Measurements from ENCODE around the gene RHOA.
"Not testable (repeated sequence)": the region's sequence is repeated elsewhere in the genome, so short reads cannot be mapped to it uniquely, and the experiment has no call there.

Gene RHOA

DNA sequence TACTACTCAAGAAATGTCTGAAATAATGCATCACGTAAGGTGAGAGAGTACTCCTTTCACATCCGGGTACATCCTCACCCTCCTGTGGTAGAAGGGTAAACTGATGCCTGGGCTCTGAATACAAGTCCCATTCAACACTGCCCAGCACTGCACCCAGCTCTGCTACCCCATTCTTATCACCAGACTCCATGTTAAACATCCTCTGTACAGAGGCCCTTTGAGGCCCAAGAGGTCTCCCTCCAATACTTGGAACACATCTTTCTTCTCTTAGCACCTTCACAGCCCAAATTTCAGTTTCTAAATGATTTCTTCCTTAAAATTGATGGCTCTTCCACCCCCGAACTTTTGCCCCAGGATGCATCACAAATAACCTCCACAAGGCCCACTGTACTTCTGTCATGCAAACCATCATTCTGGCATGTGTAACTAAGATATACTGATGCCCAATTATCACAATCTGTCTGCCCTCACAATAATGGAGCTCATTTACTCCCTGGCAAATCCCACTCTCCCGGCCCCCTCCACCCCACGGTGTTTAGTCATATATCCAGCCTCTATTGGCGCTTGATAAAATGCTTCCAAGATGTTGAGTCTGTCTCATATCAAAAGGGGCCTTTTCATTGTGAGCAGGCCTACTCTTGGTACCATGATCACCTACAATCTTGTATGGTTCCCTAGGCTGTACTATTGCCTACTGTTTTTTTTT is 41.0 kb downstream of the RHOA start:
- Mint-ChIP-seq H3K9me3 (no peaks in the 10 kb centered on the region), H3K4me1 (ENCODE audit: low read depth) (peaks cover 31% of the 10 kb centered on the region), H3K27me3 (no peaks in the 10 kb centered on the region), H3K36me3 (ENCODE audit: low read depth) (peaks cover 98% of the 10 kb centered on the region), H3K4me3 (no peak overlapping the region), H3K27ac (no peak overlapping the region)
- intact Hi-C loops (cut with micrococcal nuclease): loop anchor here (5.0 to 10.0 kb wide), 2 partner anchors 33 to 56 kb away; no protein-coding TSS in a partner anchor

DNA sequence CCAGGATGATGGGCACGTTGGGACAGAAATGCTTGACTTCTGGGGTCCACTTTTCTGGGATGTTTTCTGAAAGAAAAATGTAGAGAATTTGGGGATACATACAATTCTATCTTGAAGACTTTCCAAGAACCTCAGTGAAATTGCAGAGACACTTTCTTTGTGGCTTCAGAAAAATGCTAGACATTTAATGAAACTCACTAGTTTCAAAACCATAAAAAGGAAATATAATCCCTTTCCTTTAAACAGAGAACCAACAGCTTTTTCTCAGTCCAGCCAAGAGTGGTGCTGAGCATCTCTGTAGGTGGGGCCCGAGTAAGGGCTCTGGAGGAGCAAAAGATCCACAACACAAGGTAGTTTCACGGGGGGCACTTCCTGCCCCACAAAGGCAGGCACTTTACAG is 49.2 kb downstream of the RHOA start:
- H3K4me3 Mint-ChIP-seq: no peak overlapping the region
- H3K27me3 Mint-ChIP-seq: no peaks in the 10 kb centered on the region
- H3K4me1 Mint-ChIP-seq (ENCODE audit: low read depth): peaks cover 31% of the 10 kb centered on the region
- H3K27ac Mint-ChIP-seq: peak overlapping the region; percentile 32
- intact Hi-C loops (cut with micrococcal nuclease): no loop called here
- peaks cover 100% of the 10 kb centered on the region for H3K36me3 Mint-ChIP-seq (ENCODE audit: low read depth)
- H3K9me3 Mint-ChIP-seq: no peaks in the 10 kb centered on the region

DNA sequence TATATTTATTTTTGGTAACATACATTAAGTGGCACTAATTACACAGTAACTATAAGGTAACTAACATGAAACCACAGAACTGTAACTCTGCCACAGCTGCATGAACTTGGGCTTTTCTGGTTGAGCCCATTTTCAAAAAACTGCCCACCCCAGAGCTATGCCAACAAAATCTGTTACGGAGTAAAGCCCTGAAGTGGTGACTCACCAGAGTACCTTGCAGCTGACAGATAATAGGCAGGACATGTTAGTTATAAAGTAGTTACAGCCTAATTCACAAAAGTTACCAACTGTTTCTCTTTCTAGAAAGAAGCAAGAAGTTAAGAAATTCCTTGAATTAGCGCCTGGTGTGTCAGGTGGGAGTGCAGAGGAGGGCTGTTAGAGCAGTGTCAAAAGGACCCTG is 52.2 kb downstream of the RHOA start:
- no peaks in the 10 kb centered on the region for H3K27me3 Mint-ChIP-seq
- no peaks in the 10 kb centered on the region for H3K9me3 Mint-ChIP-seq
- peaks cover 100% of the 10 kb centered on the region for H3K36me3 Mint-ChIP-seq (ENCODE audit: low read depth)
- no peak overlapping the region for H3K4me3 Mint-ChIP-seq
- no peak overlapping the region for H3K27ac Mint-ChIP-seq
- H3K4me1 Mint-ChIP-seq (ENCODE audit: low read depth): peaks cover 46% of the 10 kb centered on the region
- intact Hi-C loops (cut with micrococcal nuclease): no loop called here

DNA sequence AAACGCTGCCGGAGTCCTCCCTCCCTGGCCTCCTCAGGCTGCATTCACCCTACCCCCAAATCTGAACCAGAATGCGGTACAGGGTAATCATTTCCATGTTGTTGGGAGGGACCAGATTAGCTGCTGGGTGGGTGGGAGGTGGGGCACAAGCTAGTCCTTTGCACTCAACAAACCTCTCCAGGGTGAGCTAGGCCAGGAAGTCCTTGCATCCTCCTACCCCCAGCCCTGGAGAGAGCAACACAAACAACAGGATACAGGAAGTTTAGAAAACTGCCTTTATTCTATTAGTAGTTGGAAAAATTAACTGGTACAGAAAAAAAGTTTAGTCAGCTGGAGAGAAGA is 52.9 kb downstream of the RHOA start:
- H3K27me3 Mint-ChIP-seq: no peaks in the 10 kb centered on the region
- intact Hi-C loops (cut with micrococcal nuclease): loop anchor here (1.0 kb wide), 1 partner anchor 19 kb away; the partner anchor contains the start of gene USP4
- H3K4me1 Mint-ChIP-seq (ENCODE audit: low read depth): peaks cover 53% of the 10 kb centered on the region
- H3K4me3 Mint-ChIP-seq: peak overlapping the region; percentile 97
- H3K9me3 Mint-ChIP-seq: no peaks in the 10 kb centered on the region
- H3K27ac Mint-ChIP-seq: peak overlapping the region; percentile 98
- peaks cover 99% of the 10 kb centered on the region for H3K36me3 Mint-ChIP-seq (ENCODE audit: low read depth)

DNA sequence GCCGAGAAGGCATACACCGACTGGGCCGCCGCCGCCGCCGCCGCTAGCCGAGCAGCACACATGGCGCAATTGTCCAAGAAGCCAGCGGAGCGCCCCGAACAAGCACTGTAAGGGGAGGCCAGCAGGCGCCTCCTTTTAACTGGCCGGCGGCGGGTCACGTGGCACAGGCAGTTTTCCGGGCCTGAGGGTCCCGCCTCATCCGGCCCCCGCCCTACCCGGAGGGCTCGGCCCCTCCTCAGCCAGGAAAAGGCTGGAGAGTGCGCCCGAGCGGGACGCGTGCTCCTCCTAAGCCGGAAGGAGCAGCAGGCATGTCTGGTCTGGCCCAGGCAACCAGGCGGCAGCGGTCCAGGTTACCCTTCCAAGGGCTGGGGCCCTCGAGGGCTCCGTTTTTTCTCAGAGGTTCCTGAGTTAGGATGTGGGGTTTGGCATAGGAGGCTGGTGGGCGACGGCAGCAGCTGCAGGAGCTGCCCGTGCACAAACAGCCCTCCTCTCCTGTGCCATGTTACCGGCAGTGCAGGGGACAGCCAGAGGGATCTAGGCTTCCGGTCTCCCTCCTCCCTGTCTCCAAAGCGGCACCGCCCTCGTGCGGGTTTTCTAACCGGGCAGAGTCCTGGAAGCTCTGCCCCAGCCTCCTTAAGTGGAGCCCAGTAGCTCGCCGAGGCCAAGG is 53.4 kb downstream of the RHOA start, which contains the start of gene GPX1:
Gene GPX1 (minus strand): TSS at position 137 of the 667 bp plus-strand sequence. CDS start 75 bp downstream, at position 62.
- Mint-ChIP-seq H3K36me3 (ENCODE audit: low read depth) (peaks cover 94% of the 10 kb centered on the region), H3K9me3 (no peaks in the 10 kb centered on the region), H3K4me3 (peak within 1 kb of the TSS; percentile 97), H3K27me3 (no peaks in the 10 kb centered on the region), H3K27ac (peak within 1 kb of the TSS; percentile 98), H3K4me1 (ENCODE audit: low read depth) (peaks cover 58% of the 10 kb centered on the region)
- intact Hi-C loops (cut with micrococcal nuclease): loop anchor here (1.0 kb wide), 1 partner anchor 18 kb away; the partner anchor contains the start of gene USP4

DNA sequence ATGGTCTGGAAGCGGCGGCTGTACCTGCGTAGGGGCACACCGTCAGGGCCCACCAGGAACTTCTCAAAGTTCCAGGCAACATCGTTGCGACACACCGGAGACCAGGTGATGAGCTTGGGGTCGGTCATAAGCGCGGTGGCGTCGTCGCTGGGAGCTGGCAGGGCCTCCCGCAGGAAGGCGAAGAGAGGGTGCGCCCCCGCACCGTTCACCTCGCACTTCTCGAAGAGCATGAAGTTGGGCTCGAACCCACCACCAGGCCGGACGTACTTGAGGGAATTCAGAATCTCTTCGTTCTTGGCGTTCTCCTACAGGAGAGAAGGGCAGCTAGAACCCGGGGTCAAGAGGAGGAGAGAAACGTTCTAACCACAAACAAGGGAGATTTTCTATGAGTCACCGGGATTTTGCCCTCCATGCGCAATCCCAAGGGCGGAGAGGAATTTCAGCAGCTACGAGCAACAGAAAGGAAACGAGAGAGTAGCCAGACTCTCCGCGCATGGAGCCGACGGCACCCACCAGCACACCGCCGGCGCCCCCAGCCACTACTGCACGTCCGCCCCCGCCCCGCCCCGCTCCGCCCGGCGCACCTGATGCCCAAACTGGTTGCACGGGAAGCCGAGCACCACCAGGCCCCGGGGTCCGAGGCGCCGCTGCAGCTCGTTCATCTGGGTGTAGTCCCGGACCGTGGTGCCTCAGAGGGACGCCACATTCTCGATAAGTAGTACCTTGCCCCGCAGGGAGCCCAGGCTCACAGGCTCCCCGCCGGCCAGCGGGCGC is 54.1 kb downstream of the RHOA start:
- Mint-ChIP-seq H3K4me1 (ENCODE audit: low read depth) (peaks cover 65% of the 10 kb centered on the region), H3K4me3 (peak overlapping the region; percentile 97), H3K27ac (peak overlapping the region; percentile 98), H3K36me3 (ENCODE audit: low read depth) (peaks cover 87% of the 10 kb centered on the region)
- H3K9me3 Mint-ChIP-seq, H3K27me3 Mint-ChIP-seq: not testable (repeated sequence)
- intact Hi-C loops (cut with micrococcal nuclease): loop anchor here (1.0 kb wide), 1 partner anchor 17 kb away; the partner anchor contains the start of gene USP4

DNA sequence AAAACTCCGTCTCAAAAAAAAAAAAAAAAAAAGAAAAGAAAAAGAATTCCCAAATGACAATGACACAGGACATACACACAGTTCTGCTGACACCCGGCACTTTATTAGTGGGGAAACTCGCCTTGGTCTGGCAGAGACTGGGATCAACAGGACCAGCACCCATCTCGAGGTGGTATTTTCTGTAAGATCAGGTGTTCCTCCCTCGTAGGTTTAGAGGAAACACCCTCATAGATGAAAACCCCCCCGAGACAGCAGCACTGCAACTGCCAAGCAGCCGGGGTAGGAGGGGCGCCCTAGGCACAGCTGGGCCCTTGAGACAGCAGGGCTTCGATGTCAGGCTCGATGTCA is 54.7 kb downstream of the RHOA start:
- H3K9me3 Mint-ChIP-seq; intact Hi-C loops (cut with micrococcal nuclease); H3K27me3 Mint-ChIP-seq: not testable (repeated sequence)
- H3K36me3 Mint-ChIP-seq (ENCODE audit: low read depth): peaks cover 81% of the 10 kb centered on the region
- peak overlapping the region; percentile 97 for H3K4me3 Mint-ChIP-seq
- peak overlapping the region; percentile 98 for H3K27ac Mint-ChIP-seq
- H3K4me1 Mint-ChIP-seq (ENCODE audit: low read depth): peaks cover 66% of the 10 kb centered on the region

DNA sequence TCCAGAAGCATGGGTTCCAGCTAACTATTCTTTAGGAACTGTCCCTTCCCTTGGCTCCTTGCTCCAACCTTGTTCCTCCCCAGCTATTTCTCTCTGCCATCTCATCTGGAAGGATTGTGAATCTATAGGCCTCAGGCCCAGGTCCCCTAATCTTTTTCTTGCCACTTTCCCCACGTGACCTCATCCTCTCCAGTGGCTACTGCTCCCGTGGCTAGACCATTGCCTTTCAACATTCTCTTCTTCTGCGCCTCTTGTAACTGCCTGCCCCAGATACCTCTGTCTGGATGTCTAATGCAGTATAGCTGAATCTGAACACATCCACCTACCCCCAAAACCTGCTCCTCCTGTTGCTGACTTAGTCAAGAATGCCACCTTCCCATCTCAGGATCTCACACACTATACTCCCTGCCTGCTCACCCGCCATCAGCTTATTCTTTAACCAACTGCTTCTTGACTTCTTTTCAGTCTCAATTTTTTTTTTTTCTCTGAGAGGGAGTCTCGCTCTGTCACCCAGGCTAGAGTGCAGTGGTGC is 58.8 kb downstream of the RHOA start:
- Mint-ChIP-seq H3K36me3 (ENCODE audit: low read depth) (peaks cover 40% of the 10 kb centered on the region), H3K4me3 (peak overlapping the region; percentile 21), H3K27ac (peak overlapping the region; percentile 98), H3K9me3 (no peaks in the 10 kb centered on the region), H3K4me1 (ENCODE audit: low read depth) (peaks cover 76% of the 10 kb centered on the region), H3K27me3 (no peaks in the 10 kb centered on the region)
- intact Hi-C loops (cut with micrococcal nuclease): no loop called here

DNA sequence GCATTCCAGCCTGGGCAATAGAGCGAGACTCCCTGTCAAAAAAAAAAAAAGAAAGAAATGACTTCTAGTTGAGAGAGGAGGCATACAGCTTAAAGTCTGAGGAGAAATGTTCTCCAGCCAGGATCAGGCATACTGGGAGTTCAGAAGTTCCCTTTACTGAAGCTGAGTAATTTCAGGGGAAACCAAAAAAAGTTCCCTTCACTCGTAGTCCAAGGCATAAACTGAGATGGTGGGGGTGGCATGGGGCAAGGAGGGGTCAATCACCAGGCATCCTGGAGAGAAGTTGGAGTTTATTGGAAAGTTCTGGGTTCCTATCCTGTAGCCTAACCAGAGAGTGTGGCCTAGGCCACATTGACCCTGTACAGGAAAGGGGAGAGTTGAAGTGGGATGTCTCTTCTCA is 59.5 kb downstream of the RHOA start:
- Mint-ChIP-seq H3K27me3 (no peaks in the 10 kb centered on the region), H3K4me3 (peak overlapping the region; percentile 64), H3K4me1 (ENCODE audit: low read depth) (peaks cover 79% of the 10 kb centered on the region), H3K27ac (peak overlapping the region; percentile 98), H3K9me3 (no peaks in the 10 kb centered on the region), H3K36me3 (ENCODE audit: low read depth) (peaks cover 33% of the 10 kb centered on the region)
- intact Hi-C loops (cut with micrococcal nuclease): no loop called here

DNA sequence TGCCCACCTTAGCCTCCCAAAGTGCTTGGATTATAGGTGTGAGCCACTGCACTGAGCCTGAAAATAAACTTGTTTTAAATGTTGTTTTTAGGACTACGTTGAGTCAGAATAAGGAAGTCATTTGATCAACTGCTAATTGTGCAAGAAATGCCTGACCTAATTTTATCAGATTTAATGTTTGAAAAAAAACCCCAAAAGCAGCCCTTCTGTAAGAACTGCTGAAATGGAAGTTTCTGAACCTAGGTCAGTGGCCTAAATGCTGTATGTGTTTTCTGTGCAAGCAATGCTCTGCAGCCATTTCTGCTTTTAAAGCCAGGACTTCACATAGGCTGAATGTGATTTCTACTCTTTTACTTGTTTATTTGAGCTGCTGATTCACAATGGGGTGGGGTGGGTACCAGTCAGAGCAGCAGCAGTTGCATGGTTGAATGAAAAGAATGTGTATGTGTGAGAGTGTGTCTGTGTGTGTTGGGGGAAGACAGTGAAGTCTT is 60.2 kb downstream of the RHOA start:
- no peaks in the 10 kb centered on the region for H3K27me3 Mint-ChIP-seq
- intact Hi-C loops (cut with micrococcal nuclease): no loop called here
- no peaks in the 10 kb centered on the region for H3K9me3 Mint-ChIP-seq
- H3K27ac Mint-ChIP-seq: peak overlapping the region; percentile 98
- H3K36me3 Mint-ChIP-seq (ENCODE audit: low read depth): peaks cover 26% of the 10 kb centered on the region
- peaks cover 85% of the 10 kb centered on the region for H3K4me1 Mint-ChIP-seq (ENCODE audit: low read depth)
- peak overlapping the region; percentile 64 for H3K4me3 Mint-ChIP-seq

DNA sequence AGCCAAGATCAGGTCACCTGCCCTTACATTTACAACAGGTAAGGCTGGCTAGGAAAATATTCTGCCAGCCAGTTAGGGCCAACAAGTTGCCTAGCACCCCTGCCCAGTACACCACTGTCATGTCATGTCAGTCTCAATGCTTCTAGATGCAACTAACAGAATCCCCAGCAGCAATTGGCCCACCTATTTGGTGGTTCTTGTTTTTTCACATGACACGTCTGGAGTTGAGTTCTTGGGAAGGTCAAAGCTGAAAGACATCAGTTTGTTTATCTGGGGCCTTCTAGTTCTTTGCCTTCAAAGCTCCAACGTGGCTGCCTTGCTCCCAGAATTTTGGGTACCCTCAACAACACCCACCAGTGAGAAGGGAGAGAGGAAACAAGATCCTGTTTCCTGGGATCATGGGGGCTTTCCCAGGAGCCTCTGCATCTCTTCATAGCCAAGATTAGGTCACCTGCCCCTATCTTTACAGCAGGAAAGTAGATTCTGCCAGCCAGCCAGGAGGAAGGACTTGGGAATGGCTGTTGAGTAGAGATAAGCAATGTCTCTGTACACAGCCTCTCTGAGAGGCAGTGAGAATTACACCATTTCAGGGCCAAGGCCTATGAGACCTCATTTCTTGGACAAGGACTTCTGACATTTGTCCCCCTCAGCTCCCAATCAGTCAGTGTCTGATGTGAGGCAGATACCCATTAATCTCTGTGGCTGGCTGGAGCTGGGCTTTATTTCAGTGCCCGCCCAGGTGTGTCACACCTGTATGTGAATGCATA is 62.2 kb downstream of the RHOA start:
- Mint-ChIP-seq H3K4me1 (ENCODE audit: low read depth) (peaks cover 85% of the 10 kb centered on the region), H3K4me3 (no peak overlapping the region), H3K27ac (peak overlapping the region; percentile 98), H3K9me3 (no peaks in the 10 kb centered on the region), H3K27me3 (no peaks in the 10 kb centered on the region), H3K36me3 (ENCODE audit: low read depth) (peaks cover 6% of the 10 kb centered on the region)
- intact Hi-C loops (cut with micrococcal nuclease): no loop called here

DNA sequence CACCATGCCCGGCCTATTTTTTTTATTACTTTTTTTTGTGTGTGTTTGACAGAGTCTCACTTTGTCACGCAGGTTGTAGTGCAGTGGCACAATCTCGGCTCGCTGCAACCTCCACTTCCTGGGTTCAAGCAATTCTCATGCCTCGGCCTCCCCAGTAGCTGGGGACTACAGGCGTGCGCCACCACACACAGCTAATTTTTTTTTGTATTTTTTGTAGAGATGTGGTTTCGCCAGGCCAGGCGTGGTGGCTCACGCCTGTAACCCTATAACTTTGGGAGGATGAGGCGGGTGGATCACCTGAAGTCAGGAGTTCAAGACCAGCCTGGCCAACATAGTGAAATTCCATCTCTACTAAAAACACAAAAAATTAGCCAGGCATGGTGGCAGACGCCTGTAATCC is 63.4 kb downstream of the RHOA start:
- H3K9me3 Mint-ChIP-seq; H3K27me3 Mint-ChIP-seq; H3K4me3 Mint-ChIP-seq; H3K36me3 Mint-ChIP-seq (ENCODE audit: low read depth); intact Hi-C loops (cut with micrococcal nuclease): not testable (repeated sequence)
- Mint-ChIP-seq H3K27ac (peak overlapping the region; percentile 98), H3K4me1 (ENCODE audit: low read depth) (peaks cover 80% of the 10 kb centered on the region)

DNA sequence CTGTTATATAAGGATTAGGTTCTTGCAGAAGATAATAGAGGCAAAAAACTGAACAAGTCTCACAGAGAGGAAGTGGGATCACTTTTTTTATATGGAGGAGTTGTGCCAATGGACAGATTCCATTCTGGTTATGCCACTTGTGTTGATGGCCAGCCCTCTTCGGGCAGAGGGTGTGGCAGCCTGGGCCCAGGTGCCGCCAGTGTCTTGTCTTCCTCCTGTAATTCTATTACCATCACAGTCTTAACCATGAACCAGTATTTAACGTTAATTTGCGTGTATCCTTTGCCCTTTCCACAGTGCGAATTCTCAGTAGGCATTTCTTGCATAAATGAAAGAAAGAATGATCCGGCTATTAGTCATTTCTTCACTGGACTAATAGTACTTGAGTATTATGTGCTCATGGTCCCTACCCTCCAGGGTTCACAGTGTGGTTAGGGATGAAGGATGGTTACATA is 65.0 kb downstream of the RHOA start:
- no peaks in the 10 kb centered on the region for H3K27me3 Mint-ChIP-seq
- no peaks in the 10 kb centered on the region for H3K9me3 Mint-ChIP-seq
- no peaks in the 10 kb centered on the region for H3K36me3 Mint-ChIP-seq (ENCODE audit: low read depth)
- peaks cover 75% of the 10 kb centered on the region for H3K4me1 Mint-ChIP-seq (ENCODE audit: low read depth)
- H3K27ac Mint-ChIP-seq: peak overlapping the region; percentile 98
- intact Hi-C loops (cut with micrococcal nuclease): no loop called here
- no peak overlapping the region for H3K4me3 Mint-ChIP-seq

Measured in dendritic cell treated with granulocyte-macrophage colony-stimulating factor and Interleukin-4, amounts not matched to agents 40 ng/mL and 50 ng/mL, for 4 days (primary cell).